Adrenal gland (tissue), 5 donors: ENCODE data around the gene RABGAP1L.

Experiments used
- CTCF ChIP-seq, 6 experiments: fragments of 450-650 bp in 4 of 6; fragments of 200-600 bp in 2 of 6; sonication (generic) in 1 of 6; IDR thresholded peaks; 1 replicate in 5 of 6; 2 replicates in 1 of 6; pipeline versions ENCODE4 v1.5.1 to v1.8.0; 2016 to 2021; ENCODE audit warnings: antibody characterized with exemption in 6 of 6, mild to moderate bottlenecking in 2 of 6, moderate library complexity in 1 of 6
- POLR2A ChIP-seq, 2 donors: fragments of 450-650 bp; IDR thresholded peaks; one replicate each; pipeline ENCODE4 v1.6.1; 2017; ENCODE audit warnings: antibody characterized with exemption in 2 of 2, mild to moderate bottlenecking in 2 of 2, moderate library complexity in 1 of 2
- donor health status: DM: no; HTN: no; CAD: no.

- TF ChIP-seq CTCF (IDR thresholded peaks at IDR 0.05) (no peak), POLR2A (IDR thresholded peaks at IDR 0.05) (no peak)
Measured at GRCh38 chr1:174911606-174912005, 752.3 kb downstream of the RABGAP1L start.
